Measurements from ENCODE around the gene TIMM22.
"Not testable (repeated sequence)": the region's sequence is repeated elsewhere in the genome, so short reads cannot be mapped to it uniquely, and the experiment has no call there.

Gene TIMM22

DNA sequence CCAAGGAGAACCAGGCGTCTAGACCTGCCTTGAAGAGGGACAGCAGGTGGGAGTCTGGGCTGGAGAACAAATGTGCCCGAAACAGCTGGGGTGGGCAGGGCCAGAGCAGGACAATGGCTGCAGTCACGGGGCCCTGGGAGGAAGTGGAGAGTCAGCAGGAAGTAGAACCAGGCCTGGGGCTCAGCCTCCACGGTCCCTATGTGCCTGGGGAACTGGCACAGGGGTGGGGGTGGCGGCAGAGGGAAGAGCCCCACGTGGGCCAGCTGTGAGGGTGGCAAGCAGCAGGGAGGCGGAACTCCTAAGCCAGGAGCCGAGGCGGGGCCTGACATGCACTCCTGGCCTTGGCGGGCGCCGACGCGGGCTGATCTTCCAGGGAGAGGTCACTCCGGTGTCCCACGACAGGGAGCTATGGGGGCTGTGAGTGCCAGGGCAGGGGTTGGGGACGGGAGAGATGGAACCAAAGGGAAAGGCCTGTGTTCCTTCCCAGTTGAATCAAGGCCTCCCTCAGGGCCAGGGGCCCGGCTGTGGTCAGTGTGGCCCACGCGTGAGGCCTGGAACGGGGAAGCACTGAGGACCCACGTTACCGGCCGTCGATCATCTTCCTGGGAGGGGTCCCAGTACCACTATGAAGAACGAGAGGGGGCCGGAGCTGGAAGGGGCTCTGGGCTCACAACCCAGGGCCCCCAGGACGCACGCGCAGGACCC lies 42.7 kb downstream of the TIMM22 start:
- no peak overlapping the region for H3K4me3 ChIP-seq (ENCODE audit: low read length)
- TF ChIP-seq, protein P1, sequence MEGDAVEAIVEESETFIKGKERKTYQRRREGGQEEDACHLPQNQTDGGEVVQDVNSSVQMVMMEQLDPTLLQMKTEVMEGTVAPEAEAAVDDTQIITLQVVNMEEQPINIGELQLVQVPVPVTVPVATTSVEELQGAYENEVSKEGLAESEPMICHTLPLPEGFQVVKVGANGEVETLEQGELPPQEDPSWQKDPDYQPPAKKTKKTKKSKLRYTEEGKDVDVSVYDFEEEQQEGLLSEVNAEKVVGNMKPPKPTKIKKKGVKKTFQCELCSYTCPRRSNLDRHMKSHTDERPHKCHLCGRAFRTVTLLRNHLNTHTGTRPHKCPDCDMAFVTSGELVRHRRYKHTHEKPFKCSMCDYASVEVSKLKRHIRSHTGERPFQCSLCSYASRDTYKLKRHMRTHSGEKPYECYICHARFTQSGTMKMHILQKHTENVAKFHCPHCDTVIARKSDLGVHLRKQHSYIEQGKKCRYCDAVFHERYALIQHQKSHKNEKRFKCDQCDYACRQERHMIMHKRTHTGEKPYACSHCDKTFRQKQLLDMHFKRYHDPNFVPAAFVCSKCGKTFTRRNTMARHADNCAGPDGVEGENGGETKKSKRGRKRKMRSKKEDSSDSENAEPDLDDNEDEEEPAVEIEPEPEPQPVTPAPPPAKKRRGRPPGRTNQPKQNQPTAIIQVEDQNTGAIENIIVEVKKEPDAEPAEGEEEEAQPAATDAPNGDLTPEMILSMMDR (conservative IDR thresholded peaks at IDR 0.05; ENCODE audit: low read depth, low read length): no peak
- DNase-seq (ENCODE audit: low read depth): no peak

DNA sequence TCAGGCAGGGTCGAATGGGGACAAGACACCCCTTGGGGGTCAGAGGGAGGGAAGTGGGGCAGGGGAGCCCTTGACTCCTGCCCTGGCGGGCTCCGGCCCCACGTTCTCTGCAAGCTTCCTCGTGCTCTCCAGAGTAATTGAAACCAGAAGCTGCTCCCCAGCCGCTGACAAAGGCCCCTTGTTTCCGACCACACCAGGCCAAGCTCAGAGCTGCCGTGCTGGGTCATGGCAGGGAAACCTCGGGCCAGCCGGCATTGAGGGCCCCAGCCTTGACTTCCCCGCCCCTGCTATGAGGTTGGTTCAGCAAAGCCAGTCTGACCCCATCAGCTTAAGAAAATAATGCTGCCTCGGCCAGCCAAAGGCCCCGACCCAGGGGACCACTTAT lies 43.3 kb downstream of the TIMM22 start:
- H3K4me3 ChIP-seq (ENCODE audit: low read length): no peak overlapping the region
- no peak for DNase-seq (ENCODE audit: low read depth)
- TF ChIP-seq, protein P1 (conservative IDR thresholded peaks at IDR 0.05; ENCODE audit: low read depth, low read length): no peak

DNA sequence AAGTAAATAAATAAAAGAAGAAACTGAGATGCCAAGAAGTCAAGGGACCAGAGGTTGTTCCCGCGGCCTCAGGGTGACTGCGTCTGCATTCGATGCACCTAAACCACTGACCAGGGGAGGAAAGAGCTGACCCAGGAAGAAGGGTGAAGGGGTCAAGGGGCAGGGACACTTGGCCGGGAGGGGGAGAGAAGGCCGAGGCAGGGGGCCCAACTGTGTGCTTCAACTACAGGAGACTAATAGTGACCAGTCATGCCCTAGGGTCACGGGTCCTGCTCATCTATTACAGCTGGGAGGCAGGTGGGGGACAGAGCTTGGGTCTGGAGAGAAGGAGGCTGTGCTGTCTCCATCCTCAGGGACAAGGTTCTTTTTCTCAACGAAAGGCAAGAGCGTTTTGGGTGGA lies 44.8 kb downstream of the TIMM22 start:
- TF ChIP-seq, protein P1 (conservative IDR thresholded peaks at IDR 0.05; ENCODE audit: low read depth, low read length): no peak
- DNase-seq (ENCODE audit: low read depth): no peak
- H3K4me3 ChIP-seq (ENCODE audit: low read length): no peak overlapping the region

DNA sequence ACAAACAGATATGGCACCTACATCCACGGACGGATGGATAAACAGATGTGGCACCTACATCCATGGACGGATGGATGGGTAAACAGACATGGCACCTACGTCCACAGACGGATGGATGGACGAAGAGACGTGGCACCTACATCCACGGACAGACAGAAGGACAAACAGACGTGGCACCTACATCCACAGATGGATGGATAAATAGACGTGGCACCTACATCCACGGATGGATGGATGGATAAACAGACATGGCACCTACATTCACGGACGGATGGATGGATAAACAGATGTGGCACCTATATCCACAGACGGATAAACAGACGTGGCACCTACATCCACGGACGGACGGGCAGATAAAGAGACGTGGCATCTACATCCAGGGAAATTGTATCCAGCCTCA lies 45.6 kb downstream of the TIMM22 start:
- no peak overlapping the region for H3K4me3 ChIP-seq (ENCODE audit: low read length)
- no peak for DNase-seq (ENCODE audit: low read depth)
- TF ChIP-seq, protein P1 (conservative IDR thresholded peaks at IDR 0.05; ENCODE audit: low read depth, low read length): no peak

DNA sequence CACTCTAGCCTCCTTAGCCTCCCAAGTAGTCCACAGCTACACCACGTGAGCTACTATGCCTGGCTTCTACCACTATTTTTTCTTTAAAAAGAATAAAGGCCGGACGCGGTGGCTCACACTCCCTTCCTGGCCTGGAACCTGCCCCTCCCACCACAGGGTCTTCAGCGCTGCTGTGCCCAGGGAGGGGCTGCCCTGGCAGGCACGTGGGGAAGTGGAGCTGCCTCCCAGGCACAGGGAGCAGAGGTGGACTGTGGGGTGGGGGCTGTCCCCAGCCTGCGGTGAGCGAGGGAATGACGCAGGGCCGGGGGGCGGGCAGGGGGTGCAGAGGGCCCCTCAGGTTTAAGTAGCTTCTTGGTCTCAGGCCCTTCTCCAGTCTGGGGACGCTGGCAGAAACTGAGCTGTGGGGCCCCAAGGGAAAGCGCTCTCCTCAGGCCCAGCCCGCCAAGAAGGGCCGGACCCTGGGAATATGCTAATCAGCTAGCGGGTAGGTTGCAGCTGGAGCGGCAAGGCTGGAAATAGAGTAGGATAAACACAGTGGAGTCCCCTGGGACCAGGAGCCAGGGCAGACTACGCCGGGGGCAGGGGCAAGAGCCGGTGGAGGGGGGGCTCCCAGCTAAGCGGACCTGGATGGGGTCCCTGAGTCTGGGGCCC lies 46.8 kb downstream of the TIMM22 start:
- DNase-seq (ENCODE audit: low read depth): no peak
- TF ChIP-seq, protein P1 (conservative IDR thresholded peaks at IDR 0.05; ENCODE audit: low read depth, low read length): no peak
- H3K4me3 ChIP-seq (ENCODE audit: low read length): no peak overlapping the region

DNA sequence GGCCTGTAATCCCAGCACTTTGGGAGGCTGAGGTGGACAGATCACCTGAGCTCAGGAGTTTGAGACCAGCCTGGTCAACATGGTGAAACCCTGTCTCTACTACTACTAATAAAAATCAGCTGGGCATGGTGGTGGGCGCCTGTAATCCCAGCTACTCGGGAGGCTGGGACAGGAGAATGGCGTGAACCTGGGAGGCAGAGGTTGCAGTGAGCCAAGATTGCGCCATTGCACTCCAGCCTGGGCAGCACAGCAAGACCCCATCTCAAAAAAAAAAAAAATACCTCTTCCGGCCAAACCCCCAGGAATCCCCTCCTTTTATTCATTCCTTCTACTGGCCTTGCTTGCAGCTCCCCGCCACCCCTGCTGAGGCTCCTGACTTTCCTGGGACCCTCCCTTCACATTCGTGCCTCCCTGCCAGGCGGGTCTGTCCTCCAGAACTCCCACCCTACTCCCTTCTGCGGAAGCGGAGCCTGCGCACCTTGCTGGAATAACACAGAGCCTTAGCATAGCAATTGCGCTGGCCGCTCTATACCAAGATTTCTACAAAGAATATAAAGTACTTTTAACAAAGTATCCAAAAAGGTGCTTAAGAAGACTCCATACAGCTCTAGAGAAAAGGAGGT lies 47.6 kb downstream of the TIMM22 start:
- DNase-seq (ENCODE audit: low read depth): not testable (repeated sequence)

DNA sequence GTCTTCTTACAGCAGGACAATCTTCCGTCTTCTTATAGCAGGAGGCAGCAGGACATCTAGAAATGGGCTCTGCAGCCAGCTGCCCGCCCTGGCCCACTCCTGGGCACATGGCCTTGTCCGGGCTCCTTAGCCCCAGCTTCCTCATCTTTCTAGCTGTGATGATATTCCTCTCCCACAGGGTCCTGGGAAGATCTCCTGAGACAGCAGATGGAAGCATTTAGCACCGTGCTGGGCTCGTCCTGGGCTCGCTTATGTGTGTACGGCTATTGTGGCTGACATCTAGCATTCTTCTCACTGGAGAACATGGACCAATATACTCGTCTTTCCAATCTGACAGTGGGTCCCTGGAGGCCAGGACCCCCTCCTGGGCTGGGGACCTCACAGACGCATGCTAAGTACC lies 48.5 kb downstream of the TIMM22 start:
- DNase-seq (ENCODE audit: low read depth): no peak
- TF ChIP-seq, protein P1 (conservative IDR thresholded peaks at IDR 0.05; ENCODE audit: low read depth, low read length): no peak
- H3K4me3 ChIP-seq (ENCODE audit: low read length): no peak overlapping the region

More for the DNA sequence above, 47.6 kb downstream of the TIMM22 start:
- H3K4me3 ChIP-seq (ENCODE audit: low read length): not testable (repeated sequence)
